Parathyroid adenoma (tissue), 2 donors: ENCODE data around the gene MEIS3.
A peak's percentile ranks its signal among the peaks of the same experiment; 100 is the strongest.

Experiments used
- H2AFZ ChIP-seq: fragments of 300-600 bp; sonication (generic); one replicate; pipeline ENCODE4 v1.7.0; 2017; ENCODE audit warnings: antibody characterized with exemption, mild to moderate bottlenecking
- H3K27ac ChIP-seq: fragments of 300-600 bp; sonication (generic); one replicate; pipeline ENCODE4 v1.7.0; 2017
- H3K27me3 ChIP-seq: fragments of 300-600 bp; sonication (generic); one replicate; pipeline ENCODE4 v1.7.0; 2017; ENCODE audit warnings: low read length; ENCODE audit not compliant: control insufficient read depth, insufficient read depth
- H3K36me3 ChIP-seq: fragments of 300-600 bp; sonication (generic); one replicate; pipeline ENCODE4 v1.7.0; 2017; ENCODE audit warnings: low read length; ENCODE audit not compliant: control insufficient read depth, insufficient read depth
- H3K4me1 ChIP-seq: fragments of 300-600 bp; sonication (generic); one replicate; pipeline ENCODE4 v1.7.0; 2017; ENCODE audit warnings: control low read depth
- H3K4me2 ChIP-seq: fragments of 300-600 bp; sonication (generic); one replicate; pipeline ENCODE4 v1.7.0; 2017; ENCODE audit warnings: low read length
- H3K4me3 ChIP-seq: fragments of 300-600 bp; sonication (generic); one replicate; pipeline ENCODE4 v1.7.0; 2017; ENCODE audit warnings: low read depth, low read length
- H3K79me2 ChIP-seq: fragments of 300-600 bp; sonication (generic); one replicate; pipeline ENCODE4 v1.7.0; 2017; ENCODE audit warnings: control low read depth
- H3K9ac ChIP-seq: fragments of 300-600 bp; sonication (generic); one replicate; pipeline ENCODE4 v1.7.0; 2017; ENCODE audit warnings: mild to moderate bottlenecking
- H3K9me3 ChIP-seq: fragments of 300-600 bp; sonication (generic); one replicate; pipeline ENCODE4 v1.7.0; 2017; ENCODE audit warnings: low read length; ENCODE audit not compliant: control insufficient read depth
- CTCF ChIP-seq: fragments of 300-600 bp; sonication (generic); IDR thresholded peaks from one replicate; pipeline ENCODE4 v1.7.0; 2017; ENCODE audit warnings: antibody characterized with exemption, mild to moderate bottlenecking
- donor health status: primary hyperparathyroidism.

MEIS3 gene

DNA sequence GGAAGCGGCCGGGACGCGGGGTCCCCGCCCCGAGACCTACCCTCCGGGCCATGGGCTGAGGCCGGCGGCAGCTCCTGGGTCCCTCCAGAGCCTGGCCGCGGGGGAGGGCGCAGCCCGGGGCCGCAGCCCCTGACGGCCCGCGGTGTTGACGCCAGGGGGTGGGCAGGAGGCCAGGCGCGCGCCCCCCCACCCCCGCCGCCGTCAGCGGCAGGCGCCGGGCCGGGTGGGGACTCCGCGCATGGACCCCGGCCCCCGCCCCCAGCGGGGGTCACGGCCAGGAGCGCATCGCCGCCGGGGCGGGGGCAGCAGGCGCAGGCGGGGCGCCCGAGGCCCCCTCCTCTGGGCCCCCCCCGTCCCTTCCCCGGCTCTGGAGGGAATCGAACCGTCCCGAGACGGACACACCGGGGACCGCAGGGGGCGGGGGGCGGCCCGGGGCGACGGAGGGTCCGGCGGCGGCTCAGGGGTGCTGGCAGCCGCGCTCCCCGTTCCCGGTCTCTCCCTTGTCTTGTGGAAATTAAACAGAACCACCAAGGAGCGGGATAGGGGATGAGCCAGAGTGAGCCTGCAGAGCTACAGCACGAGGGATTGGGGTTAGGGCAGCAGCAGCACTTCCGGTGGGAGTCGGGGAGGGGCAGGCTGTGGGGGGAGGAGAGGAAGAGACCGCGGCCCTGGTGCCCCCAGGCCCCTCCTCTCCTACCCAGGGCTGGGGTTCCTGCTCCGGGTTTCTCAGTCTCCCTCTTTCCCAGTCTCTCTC lies at the start of gene MEIS3:
Gene MEIS3, minus strand, starts transcription at position 498 of the 754 bp plus-strand sequence. Its CDS starts 446 bp downstream, at position 52.
- no peak within 1 kb of the TSS for H3K4me3 ChIP-seq
- H3K9me3 ChIP-seq = no peaks in the 10 kb centered on the region
- H3K27ac ChIP-seq = no peak within 1 kb of the TSS
- H2AFZ ChIP-seq = peak within 1 kb of the TSS; percentile 8
- H3K79me2 ChIP-seq = no peaks in the 10 kb centered on the region
- no peaks in the 10 kb centered on the region for H3K4me1 ChIP-seq
- no peaks in the 10 kb centered on the region for H3K36me3 ChIP-seq
- no peak within 1 kb of the TSS for H3K4me2 ChIP-seq
- no peak within 1 kb of the TSS for H3K9ac ChIP-seq
- TF ChIP-seq CTCF = no peak
- peaks cover 21% of the 10 kb centered on the region for H3K27me3 ChIP-seq

DNA sequence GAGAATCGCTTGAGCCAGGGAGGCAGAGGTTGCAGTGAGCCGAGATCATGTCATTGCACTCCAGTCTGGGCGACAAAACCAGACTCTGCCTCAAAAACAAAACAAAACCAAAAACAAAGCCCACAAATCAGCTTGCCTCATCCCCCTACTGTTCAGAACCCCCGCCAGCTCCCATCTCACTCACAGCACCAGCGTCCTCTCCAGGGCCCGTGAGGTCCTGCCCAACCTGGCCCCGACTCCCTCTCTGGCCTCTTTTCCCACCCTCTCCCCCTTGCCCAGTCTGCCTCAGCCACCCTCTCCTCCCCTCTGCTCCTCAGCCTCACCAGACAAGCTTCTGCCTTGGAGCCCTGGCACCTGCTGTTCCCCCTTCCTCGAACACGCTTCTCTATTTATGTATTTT lies 48.6 kb upstream of the MEIS3 start:
- no peak overlapping the region for H3K4me3 ChIP-seq
- no peak overlapping the region for H3K27ac ChIP-seq
- no peaks in the 10 kb centered on the region for H3K79me2 ChIP-seq
- H3K4me1 ChIP-seq = peaks cover 5% of the 10 kb centered on the region
- no peaks in the 10 kb centered on the region for H3K27me3 ChIP-seq
- TF ChIP-seq CTCF = no peak
- no peaks in the 10 kb centered on the region for H3K9me3 ChIP-seq
- no peak overlapping the region for H3K9ac ChIP-seq
- H3K4me2 ChIP-seq = no peak overlapping the region
- no peak overlapping the region for H2AFZ ChIP-seq
- no peaks in the 10 kb centered on the region for H3K36me3 ChIP-seq

DNA sequence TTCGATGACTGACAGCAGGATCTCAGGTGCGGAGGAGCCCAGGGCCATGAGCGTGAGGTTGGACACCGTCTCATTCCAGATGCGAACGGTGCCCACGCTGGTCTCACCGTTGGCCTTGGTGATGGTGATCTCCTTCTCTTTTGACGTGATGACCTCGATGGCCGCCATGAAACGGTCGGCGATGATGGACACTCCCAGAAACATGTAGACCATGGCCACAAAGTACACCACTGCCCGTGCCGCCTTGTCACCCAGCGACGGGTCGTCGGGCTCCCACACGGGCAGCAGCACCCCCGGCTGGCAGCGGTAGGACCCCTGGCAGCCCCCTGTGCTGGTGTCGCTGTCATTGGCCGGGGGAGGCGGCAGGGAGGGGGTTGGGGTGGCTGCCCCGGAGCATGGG lies 46.6 kb upstream of the MEIS3 start:
- Histone ChIP-seq H3K27me3 (no peaks in the 10 kb centered on the region), H2AFZ (no peak overlapping the region), H3K36me3 (no peaks in the 10 kb centered on the region), H3K27ac (no peak overlapping the region), H3K4me3 (no peak overlapping the region), H3K9me3 (no peaks in the 10 kb centered on the region), H3K79me2 (no peaks in the 10 kb centered on the region), H3K4me2 (no peak overlapping the region), H3K9ac (no peak overlapping the region), H3K4me1 (peaks cover 2% of the 10 kb centered on the region)
- no peak for TF ChIP-seq CTCF

GRCh38 chr19:47464675-47465419 lies 45.5 kb upstream of the MEIS3 start:
- Histone ChIP-seq H3K36me3 (no peaks in the 10 kb centered on the region), H3K4me2 (no peak overlapping the region), H3K4me3 (no peak overlapping the region), H3K27ac (no peak overlapping the region), H3K27me3 (no peaks in the 10 kb centered on the region), H3K4me1 (no peaks in the 10 kb centered on the region), H2AFZ (no peak overlapping the region), H3K9ac (no peak overlapping the region), H3K79me2 (no peaks in the 10 kb centered on the region), H3K9me3 (no peaks in the 10 kb centered on the region)
- TF ChIP-seq CTCF = no peak
